IPS DF 19.7 (cell line): ENCODE results near the gene LCN2.

Experiments used
- DNase-seq: peaks from one replicate; pipeline ENCODE4 v3.0.0-alpha.2; 2013; ENCODE audit warnings: low read depth, low spot score

LCN2 gene

DNA sequence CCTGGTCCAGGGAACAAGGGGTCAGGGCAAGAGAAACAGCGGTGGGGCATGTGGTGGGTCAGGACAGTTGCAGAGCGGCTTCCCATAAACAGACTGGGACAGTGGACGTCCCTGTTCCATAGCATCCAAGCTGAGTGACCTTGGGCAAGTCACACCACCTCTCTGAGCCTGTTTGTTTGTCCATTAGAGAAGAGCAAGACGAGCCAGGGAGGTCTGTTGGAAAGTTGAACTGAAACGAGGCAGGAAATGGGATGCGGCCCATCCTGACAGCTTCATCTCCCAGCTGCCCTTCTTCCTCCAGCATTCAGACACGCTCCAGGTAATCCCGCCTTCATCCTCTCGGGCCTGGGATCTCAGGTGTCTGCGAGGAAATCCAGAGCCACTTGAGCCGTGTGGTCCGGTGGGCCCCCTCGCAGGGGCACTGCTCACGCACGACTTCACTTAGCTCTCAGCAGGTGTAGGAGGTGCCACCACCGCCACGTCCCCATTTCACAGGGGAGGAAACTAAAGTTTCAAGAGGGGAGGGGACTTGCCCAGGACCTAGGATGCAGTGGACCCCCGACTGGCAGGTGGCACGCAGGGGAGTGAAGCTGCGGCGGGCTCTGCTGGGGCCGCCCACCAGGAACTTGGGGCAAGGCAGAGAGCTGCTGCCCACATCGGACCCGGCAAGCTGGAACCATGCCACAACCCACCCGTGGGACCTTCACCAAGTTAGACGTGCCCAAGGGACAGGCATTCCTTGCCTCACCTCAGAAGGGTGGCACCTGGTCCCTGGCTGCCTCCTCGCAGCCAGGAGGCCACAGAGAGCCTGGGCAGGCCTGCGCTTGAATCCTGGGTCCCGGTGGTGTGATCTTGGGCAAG, 34.7 kb upstream of the LCN2 start:
- no peak for DNase-seq

DNA sequence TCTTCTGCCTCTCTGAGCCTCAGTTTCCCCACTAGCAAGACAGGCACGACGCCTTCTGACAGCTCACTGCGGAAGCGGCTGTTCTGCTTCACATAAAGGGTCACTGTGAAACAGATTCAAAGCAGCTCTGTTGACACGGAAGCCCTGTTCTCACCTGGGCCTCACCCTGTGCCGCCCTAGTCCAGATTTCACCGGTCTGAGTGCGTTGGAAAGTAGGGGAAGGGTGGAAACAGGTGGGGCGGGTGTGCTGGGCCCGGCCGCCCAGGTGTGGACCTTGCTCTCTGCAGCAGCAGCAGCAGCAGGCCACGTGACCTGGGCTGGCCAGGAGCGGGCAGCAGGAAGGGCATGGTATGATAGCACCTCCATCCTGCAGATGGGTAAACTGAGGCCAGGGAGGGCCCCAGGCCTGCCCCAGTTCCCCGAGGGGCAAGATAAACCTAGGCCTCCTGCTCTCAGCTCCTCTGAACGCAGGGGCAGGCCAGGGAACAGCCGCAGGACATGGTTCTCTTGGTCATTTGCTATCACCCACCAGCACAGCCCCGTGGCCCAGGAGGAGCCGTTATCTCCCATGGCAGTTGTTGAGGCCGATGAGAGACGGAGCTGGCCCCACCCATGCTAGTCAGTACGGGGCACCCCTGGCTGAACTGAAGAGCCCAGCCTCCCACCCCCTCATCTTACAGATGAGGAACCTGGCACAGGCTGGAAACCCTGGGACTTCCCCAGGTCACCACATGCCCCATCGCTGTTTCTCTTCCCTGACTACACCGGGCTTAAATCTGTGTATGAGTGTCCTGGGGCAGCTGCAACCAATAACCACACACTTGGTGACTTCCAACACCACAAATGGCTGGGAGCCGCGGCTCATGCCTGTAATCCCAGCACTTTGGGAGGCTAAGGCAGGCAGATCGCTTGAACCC, 33.8 kb upstream of the LCN2 start:
- DNase-seq = no peak

DNA sequence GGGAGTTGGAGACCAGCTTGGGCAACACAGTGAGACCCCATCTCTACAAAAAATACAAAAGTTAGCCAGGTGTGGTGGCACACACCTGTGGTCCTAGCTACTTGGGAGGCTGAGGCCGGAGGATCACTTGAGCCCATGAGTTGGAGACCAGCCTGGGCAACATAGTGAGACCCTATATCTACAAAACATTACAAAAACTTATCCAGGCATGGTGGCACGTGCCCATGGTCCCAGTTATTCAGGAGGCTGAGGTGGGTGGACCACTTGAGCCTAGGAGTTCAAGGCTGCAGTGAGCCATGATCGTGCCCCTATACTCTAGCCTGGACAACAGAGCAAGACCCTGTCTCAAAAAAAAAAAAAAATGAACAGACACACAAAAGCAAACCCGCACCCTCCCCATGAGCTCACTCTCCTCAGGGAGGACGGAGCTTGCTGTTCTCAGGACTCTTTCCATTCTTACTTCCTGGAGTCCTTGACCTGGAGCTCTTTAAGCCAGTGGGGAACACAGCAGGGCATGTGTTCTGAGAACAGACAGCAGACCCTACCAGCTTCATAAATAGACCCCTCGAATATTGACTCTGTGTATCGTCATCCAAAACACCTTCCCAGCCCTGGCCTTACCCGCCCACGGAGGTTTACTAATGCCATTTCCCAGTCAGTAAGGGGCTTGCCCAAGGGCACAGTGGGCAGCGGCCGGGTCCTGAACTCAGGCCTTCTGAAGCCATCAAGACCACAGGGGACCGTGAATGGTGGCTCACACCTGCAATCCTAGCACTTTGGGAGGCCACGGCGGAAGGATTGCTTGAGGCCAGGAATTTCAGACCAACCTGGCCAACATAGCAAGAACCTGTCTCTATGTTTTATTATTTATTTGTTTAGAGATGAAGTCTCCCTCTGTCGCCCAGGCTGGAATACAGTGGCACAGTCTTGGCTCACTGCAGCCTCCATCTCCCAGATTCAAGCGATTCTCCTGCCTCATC, 32.9 kb upstream of the LCN2 start:
- DNase-seq = no peak

DNA sequence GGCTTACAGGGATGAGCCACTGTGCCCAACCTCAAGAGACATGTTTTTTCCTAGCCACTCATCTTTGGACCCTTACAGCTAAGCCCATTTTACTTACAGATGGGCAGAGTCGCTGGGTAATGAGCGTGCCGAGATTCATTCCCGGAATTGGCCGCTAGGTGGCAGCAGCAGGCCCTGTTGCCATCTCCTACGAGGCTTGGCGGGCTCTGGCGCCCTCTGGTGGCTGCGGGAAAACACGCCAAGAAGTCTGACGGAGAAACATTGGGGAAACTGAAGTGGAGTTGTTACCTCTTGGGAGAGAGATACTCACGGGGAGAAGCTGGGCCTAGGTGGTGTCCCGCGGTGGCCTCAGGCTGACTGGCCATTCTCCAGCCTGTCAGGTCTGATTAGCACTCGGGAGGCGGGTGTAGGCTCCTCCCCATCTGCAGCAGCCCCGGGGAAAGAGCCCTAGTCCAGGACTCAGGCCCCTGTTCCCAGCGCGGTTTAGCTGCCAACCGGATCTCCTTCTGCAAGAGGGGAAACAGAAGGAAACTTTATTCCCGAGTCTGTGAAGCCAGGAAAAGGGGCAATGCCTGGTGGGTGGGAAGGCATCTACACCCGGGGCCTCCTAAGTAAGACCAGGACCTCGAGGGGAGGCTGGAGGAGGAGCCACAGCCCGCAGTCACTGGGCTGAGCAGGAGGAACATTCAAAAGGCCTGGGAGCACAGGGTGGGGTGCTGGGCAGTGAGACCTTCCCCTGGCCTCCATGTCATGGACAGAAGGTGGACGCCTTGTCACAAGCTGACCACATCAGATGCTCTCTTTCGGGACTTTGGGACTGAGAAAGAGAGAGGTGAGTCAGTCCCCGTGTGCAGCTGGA, 31.4 kb upstream of the LCN2 start:
- DNase-seq = no peak

DNA sequence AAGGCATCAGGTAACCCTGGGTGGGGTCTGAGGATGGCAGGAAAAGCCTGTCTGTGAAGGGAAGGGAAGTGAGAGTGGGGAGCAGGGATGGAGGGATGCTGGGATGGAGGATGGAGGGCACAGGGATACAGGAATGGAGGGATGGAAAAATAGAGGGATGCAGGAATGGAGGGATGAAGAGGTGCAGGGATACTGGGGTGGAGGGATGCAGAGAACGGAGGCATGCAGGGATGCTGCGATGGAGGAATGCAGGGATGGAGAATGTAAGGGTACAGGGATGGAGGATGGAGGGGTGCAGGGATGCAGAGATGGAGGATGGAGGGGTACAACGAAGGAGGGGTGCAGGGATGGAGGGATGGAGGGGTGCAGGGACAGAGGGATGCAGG, 30.8 kb upstream of the LCN2 start:
- DNase-seq = no peak

DNA sequence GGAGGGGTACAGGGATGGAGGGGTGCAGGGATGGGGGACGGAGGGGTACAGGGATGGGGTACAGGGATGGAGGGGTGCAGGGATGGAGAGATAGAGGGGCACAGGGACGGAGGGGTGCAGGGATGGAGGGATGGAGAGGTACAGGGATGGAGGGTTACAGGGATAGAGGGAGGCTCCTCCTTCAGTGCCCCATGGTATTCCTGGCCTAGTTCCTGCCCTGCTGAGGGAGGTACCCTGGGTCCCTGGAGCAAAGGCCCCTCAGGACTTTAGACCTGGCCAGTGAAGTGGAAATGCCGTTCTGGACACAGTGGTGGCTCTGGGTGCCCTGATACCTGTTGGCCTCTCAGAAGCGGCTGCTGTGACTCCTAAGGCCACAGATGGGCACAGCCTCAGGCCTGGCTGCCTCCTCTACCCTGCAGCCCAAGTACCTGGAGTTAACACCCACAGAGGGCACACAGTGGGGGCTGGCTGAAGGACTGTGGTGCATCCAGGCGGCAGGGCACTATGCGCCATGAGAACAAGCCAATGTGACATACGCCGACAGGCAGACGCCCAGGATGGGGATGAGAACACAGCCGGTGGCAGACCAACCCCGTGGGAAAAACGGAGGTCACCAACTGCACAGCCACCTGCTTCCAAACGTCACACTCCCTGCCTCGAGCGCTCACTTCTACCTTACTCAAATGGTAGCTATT, 30.1 kb upstream of the LCN2 start:
- DNase-seq = no peak

DNA sequence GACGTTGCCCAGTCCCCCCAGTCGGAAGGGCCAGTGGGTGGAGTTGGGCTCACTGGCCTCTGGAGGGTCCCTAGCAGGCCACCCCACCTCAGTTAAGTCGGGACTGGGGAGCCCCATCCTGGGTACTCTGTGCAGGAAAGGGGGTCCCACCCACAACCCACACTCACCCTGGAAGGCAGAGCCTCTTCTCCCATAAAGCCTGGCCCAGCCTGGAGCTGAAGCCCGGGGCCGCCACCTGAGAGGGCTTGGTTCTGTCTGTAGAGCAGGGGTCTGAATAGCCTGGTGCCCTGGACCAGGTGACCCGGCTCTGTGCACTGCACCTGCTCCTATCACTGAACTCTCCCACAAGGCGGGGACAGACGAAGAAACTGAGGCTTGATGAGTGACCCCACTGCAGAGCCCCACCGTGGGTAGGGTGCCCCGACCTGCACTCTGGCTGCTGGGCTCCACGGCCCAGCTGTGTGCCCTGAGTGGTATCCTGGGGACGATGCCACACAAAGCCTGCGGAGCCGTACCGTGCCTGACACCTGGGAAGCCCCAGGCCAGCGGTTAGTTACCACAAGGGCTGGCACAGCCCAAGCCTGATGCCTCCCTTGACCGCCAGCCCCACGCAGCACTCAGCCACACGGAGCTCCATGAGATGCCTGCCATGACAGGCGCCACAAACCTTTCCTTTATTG, 29.1 kb upstream of the LCN2 start:
- DNase-seq = no peak

DNA sequence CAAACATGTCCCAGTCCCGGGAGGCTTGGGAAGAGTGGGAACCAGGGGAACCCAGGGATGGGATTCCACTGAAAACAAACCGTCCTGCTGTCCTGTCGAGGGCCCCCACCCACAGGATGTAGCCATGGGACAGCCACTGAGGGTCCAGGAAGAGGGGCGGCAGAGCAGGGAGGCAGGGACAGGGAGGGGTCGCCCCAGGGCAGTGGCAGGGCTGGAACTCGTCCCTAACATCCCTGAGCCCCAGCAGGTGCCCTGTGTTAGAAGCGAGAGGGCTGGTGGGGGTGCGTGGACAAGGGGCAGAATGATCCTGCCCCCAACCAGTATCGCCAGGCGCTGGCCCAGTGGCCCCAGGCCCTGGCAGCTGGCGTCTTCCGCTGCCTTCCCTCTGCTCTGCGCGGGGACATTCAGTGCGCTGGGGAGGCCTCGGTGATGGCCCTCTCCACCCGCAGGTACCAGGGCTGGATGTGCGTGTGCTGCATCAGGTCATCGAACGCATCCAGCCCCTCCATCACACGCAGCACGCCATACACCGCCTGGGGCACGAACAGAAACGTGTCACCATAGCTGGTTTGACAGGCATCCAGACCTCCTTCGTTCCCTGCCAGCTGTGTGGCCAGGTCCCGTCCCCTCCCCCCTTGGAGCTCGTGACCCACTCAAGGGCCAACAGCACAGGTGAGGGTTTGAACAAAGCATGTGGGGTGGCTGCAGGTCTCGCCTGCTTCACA, 28.4 kb upstream of the LCN2 start:
- no peak for DNase-seq

DNA sequence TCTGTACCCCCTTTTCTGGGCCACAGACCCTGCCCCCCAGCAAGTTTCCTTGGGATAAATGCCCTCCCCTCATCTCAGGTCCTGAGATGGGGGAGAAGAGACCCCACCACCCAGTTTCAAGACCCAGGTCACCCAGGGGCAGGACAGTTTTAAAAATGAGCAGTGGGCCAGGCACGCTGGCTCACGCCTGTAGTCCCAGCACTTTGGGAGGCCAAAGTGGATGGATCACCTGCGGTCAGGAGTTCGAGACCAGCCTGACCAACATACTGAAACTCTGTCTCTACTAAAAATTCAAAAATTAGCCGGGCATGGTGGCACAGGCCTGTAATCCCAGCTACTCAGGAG, 27.8 kb upstream of the LCN2 start:
- no peak for DNase-seq

DNA sequence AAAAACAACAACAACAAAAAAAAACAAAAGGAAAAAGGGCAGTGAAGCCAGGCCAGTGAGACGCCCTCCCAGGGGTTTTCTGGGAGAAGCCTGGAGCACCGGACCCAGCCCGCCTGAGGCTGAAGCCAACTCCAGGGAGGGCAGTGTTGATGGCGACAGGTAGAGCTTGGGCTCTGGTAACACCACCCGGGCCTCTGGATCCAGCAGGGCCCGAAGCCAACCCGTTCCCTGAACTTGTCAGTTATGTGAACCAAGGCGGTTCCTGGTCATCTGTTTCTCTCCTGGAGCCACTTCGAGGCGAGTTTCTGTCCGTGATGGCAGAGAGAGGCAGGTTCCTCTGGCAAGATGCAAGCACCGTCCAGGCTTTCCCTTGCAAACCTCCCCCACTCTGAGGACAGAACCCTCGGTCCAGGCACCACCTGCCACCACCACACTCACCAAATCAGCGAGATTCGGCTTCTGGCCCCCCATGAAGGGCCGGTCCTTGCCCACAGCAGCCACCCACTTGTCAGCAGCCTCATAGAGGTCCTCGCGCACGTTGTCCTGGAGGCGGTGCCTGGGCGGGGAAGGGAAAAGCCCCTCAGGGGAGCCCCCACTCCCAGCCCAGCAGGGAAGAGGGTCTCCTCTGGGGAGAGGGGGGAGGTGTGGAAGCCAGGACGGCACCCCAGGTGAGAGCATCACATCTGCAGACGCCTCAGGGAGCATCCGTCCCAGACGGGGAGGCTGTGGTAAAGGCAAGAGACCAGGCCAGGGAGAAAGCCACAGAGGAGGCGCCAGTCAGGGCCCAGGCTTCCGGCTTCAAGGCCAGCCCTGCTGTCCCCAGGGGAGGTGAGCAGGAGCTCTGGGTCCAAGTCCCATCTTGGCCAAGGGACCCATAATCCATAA, 27.1 kb upstream of the LCN2 start:
- no peak for DNase-seq

DNA sequence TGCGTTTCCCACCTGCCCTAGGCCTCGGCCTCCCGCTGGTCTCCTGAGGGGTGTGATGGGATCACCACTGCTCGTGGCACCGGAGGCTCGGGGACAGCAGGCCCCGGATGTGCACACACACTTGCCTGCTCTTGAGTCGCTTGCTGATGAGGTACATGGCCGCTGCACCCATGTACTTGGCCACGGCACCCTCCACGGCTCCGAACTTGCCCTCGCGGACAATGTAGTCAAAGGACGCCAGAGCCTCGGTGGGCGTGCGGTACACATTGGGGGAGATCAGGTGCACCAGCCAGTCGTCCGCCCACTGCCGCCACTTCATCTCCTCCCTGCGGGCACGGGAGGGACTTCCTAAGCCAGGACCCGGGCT, 26.5 kb upstream of the LCN2 start:
- no peak for DNase-seq

DNA sequence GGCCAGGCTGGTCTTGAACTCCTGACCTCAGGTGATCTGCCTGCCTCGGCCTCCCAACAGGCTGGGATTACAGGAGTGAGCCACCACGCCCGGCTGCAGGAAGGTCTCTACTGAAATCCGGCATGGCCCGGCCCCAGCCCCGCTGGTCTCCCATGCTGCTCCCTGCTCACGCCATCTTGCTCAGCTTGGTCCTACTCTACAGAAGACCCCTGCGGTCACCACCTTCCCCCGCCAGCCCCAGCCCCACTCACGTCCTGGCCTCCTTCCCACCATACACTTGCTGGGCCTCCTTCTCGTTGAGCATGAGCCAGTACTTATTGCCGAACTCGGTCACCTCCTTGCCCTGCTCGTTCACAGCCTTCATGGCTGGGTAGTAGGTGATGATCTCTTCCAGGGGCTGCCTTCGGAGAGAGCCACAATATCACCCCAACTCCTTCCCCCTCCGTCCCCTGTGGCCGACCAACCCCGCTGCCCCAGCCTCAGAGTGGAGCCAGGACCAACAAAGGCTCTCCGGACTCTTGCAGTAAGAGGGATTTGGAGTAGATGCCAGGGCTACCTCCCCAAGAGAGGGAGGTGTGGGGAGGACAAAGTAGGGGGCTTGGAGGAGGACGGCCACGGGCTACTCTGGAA, 25.7 kb upstream of the LCN2 start:
- DNase-seq = no peak

DNA sequence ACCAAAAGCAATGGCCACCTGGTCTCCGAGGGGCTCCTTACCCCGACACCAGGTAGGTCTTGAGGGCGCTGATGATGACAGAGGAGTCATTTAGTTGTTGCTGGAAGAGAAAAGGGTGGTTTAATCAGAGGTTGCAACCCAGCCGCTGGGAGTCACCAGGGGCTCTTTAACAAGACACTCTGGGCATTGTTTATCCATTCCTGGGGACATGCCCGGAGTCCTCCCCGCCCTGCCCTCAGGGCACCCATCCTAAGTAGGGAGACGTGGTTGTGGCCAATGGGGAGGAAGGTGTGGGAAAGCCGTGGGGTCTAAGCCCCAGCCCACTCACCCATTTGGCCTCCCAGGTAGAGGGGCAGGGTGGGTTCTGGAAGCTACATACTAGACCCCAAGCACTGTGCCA, 24.8 kb upstream of the LCN2 start:
- no peak for DNase-seq

DNA sequence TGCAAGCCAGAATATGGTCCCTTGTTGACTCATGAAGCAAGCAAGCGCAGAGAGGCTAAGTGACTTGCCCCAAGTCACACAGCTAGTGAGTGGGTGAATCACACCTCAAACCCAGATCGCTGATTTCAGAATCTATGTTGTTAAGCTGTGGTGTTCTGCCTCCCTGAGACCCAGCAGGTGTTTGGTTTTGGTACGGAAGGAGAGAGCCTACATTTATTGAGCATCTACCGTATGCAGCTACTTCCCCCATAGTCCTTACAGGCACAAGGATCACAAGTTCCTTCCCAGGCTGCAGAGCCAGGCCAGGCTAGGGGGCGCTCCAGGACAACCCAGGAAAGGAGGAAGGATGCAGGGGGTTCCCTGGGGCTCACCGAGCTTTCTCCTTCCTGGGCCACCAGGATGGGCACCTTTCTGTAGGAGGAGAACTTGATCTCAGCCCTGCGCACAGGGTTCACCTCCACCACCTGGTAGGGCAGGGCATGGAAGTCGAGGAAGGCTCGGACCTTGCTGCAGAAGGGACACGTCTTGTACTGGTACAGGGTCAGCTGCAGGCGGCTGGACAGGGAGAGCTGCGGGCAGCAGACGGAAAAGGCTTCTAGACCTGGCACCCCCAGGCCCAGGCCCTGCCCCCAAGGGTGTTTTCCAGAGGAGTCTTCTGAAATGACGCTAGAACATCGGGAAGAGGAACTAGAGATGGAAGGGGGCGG, 24.2 kb upstream of the LCN2 start:
- peak; percentile 23 for DNase-seq

DNA sequence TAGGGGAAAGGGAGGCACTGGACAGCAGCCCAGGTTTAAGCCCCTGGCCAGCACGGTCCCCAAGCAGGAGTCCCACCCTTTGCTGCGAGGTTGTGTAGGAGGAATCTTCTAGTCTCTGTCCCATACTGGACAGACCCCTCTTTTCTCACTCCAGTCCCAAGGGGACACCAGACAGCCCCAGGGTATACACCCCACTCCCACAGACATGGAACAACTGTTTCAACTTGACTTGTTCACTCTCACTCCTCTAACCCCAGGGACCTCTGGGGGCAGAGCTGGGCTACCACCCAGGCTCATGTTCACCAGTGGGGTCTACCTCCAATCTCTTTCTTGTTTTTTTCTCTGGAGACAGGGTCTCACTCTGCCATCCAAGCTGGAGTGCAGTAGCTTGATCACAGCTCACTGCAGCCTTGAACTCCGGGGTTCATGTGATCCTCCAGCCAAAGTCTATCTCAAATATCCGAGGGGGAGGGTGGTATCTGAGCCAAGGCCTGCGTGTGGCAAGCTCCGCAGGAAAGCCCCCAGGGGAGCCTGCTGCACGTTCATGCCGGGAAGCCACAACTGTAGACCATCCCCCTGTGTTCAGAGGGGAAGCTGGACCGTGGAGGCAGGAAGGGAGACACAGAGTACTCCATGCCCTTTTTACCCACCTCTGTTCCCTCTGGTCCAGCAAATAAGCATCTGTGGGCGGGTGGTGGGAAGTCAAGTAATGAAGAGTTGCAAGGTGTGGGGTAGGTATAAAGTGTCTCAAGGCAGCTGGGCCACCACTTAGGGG, 23.5 kb upstream of the LCN2 start:
- DNase-seq = no peak

DNA sequence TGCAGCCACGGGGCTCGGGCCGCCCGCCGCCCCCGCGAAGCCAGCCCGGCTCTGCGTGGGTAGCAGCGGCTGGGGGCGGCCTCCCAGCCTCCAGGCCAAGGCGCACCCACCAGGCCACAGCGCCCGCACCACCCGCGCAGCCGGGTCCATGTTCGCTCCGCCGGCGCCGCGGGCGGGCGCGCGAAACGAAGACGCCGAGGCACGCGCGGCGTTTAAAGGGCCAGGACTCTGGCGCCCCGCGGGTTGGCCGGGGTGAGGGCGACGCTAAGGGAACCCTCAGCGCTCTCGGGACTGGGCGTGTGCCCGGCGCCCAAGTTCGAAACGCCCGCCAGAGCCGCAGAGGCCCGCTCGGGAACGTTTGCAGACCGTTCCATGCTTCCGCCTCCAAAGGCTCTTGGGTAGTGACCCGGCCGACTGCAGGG, 21.7 kb upstream of the LCN2 start, which contains the start of gene PTGES2:
Gene PTGES2, minus strand, starts transcription at position 162 of the 422 bp plus-strand sequence. Its CDS starts 12 bp downstream, at position 150.
- DNase-seq = peak; percentile 30
